ENCODE measurements around the gene TRMT10A. TPM values are rescaled to one million over a fixed set of nuclear protein-coding genes. Genes with fewer than 3 reads are reported as not detected.

TRMT10A gene
- total and polyA plus RNA-seq, 2 of the 13 experiments (the other 11 are each of a cell fraction or from before 2014, with no cell fraction given), result 3.9 to 12.6 TPM

DNA sequence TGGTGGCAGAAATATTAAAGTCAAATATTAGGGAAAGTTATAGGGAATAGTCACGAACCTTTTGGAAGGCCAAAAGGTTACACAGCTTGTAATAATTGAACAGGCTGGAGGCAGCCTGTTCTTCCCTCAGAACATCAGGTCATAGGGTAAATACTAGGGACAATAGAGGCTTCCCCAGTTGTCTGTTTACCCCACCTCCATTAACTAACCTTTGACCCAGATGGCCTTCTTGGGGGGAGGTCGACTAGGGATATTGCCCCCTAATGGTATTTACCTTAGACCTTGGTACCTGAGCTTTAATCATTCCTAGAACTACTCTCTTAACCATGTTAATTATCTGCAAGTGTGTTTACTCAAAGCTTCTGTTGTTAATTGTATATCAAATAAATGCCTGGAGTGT lies 27.0 kb downstream of the TRMT10A start (continued):
- TF ChIP-seq, protein P1, sequence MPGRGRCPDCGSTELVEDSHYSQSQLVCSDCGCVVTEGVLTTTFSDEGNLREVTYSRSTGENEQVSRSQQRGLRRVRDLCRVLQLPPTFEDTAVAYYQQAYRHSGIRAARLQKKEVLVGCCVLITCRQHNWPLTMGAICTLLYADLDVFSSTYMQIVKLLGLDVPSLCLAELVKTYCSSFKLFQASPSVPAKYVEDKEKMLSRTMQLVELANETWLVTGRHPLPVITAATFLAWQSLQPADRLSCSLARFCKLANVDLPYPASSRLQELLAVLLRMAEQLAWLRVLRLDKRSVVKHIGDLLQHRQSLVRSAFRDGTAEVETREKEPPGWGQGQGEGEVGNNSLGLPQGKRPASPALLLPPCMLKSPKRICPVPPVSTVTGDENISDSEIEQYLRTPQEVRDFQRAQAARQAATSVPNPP (CRISPR knock-in tag; IDR thresholded peaks at IDR 0.05), result no peak
- no peak for TF ChIP-seq TBX2 (CRISPR knock-in tag; IDR thresholded peaks at IDR 0.05; ENCODE audit: borderline replicate concordance)
- TF ChIP-seq, protein P2, sequence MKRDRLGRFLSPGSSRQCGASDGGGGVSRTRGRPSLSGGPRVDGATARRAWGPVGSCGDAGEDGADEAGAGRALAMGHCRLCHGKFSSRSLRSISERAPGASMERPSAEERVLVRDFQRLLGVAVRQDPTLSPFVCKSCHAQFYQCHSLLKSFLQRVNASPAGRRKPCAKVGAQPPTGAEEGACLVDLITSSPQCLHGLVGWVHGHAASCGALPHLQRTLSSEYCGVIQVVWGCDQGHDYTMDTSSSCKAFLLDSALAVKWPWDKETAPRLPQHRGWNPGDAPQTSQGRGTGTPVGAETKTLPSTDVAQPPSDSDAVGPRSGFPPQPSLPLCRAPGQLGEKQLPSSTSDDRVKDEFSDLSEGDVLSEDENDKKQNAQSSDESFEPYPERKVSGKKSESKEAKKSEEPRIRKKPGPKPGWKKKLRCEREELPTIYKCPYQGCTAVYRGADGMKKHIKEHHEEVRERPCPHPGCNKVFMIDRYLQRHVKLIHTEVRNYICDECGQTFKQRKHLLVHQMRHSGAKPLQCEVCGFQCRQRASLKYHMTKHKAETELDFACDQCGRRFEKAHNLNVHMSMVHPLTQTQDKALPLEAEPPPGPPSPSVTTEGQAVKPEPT (CRISPR knock-in tag; IDR thresholded peaks at IDR 0.05; ENCODE audit: low read depth), result no peak
- no peak for TF ChIP-seq AGO1 (IDR thresholded peaks at IDR 0.05; ENCODE audit: low read depth, low read length, poor library complexity, severe bottlenecking)
- no peak for TF ChIP-seq CBX5 (CRISPR knock-in tag; IDR thresholded peaks at IDR 0.05; ENCODE audit: borderline replicate concordance)
- TF ChIP-seq SP140L (CRISPR knock-in tag; IDR thresholded peaks at IDR 0.05; ENCODE audit: borderline replicate concordance), result no peak
- peak; percentile 67 for TF ChIP-seq SOX13 (IDR thresholded peaks at IDR 0.05)
- peak in 1 of 2 experiments; percentile 65; a peak in 2 of 4 replicates for TF ChIP-seq SOX13 (CRISPR knock-in tag; conservative IDR thresholded peaks at IDR 0.05 in 1 of 2, IDR thresholded peaks at IDR 0.05 in 1 of 2)
- no peak for TF ChIP-seq U2AF1 (optimal IDR thresholded peaks at IDR 0.05; ENCODE audit: low read depth, low read length)
- peak; percentile 31; the same call in 1 of the 2 replicates for TF ChIP-seq RXRB (CRISPR knock-in tag; IDR thresholded peaks at IDR 0.05; ENCODE audit: borderline replicate concordance)
- TF ChIP-seq ZFYVE20 (CRISPR knock-in tag; IDR thresholded peaks at IDR 0.05; ENCODE audit: borderline replicate concordance, low read depth), result no peak
- peak; percentile 83 for TF ChIP-seq NR2F6 (IDR thresholded peaks at IDR 0.05)
- peak; percentile 67 for TF ChIP-seq NR2F6 (CRISPR knock-in tag; IDR thresholded peaks at IDR 0.05)
- TF ChIP-seq, protein P3, sequence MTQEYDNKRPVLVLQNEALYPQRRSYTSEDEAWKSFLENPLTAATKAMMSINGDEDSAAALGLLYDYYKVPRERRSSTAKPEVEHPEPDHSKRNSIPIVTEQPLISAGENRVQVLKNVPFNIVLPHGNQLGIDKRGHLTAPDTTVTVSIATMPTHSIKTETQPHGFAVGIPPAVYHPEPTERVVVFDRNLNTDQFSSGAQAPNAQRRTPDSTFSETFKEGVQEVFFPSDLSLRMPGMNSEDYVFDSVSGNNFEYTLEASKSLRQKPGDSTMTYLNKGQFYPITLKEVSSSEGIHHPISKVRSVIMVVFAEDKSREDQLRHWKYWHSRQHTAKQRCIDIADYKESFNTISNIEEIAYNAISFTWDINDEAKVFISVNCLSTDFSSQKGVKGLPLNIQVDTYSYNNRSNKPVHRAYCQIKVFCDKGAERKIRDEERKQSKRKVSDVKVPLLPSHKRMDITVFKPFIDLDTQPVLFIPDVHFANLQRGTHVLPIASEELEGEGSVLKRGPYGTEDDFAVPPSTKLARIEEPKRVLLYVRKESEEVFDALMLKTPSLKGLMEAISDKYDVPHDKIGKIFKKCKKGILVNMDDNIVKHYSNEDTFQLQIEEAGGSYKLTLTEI (CRISPR knock-in tag; conservative IDR thresholded peaks at IDR 0.05), result no peak
- no peak for TF ChIP-seq ZFP90 (CRISPR knock-in tag; IDR thresholded peaks at IDR 0.05; ENCODE audit: borderline replicate concordance)
- TF ChIP-seq TBX3 (IDR thresholded peaks at IDR 0.05; ENCODE audit: borderline replicate concordance), result no peak
- TF ChIP-seq, protein P4, sequence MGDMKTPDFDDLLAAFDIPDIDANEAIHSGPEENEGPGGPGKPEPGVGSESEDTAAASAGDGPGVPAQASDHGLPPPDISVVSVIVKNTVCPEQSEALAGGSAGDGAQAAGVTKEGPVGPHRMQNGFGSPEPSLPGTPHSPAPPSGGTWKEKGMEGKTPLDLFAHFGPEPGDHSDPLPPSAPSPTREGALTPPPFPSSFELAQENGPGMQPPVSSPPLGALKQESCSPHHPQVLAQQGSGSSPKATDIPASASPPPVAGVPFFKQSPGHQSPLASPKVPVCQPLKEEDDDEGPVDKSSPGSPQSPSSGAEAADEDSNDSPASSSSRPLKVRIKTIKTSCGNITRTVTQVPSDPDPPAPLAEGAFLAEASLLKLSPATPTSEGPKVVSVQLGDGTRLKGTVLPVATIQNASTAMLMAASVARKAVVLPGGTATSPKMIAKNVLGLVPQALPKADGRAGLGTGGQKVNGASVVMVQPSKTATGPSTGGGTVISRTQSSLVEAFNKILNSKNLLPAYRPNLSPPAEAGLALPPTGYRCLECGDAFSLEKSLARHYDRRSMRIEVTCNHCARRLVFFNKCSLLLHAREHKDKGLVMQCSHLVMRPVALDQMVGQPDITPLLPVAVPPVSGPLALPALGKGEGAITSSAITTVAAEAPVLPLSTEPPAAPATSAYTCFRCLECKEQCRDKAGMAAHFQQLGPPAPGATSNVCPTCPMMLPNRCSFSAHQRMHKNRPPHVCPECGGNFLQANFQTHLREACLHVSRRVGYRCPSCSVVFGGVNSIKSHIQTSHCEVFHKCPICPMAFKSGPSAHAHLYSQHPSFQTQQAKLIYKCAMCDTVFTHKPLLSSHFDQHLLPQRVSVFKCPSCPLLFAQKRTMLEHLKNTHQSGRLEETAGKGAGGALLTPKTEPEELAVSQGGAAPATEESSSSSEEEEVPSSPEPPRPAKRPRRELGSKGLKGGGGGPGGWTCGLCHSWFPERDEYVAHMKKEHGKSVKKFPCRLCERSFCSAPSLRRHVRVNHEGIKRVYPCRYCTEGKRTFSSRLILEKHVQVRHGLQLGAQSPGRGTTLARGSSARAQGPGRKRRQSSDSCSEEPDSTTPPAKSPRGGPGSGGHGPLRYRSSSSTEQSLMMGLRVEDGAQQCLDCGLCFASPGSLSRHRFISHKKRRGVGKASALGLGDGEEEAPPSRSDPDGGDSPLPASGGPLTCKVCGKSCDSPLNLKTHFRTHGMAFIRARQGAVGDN (CRISPR knock-in tag; IDR thresholded peaks at IDR 0.05), result no peak

Measured in HepG2 (cell line).